DND-41 (cell line): ENCODE results near the gene MT1E.

Source experiments
- ATAC-seq: fragments of 200-7000 bp; cut with Tn5 transposase; 3 replicates; pipeline ENCODE4 v1.9.1; 2021; ENCODE audit warnings: low read depth; ENCODE audit not compliant: insufficient read depth
- DNase-seq: peaks from one replicate; pipeline ENCODE4 v3.0.0-alpha.2; 2020
- H2AFZ ChIP-seq: 2 replicates; pipeline ENCODE4 v1.6.0; 2012; ENCODE audit warnings: low read depth, low read length
- H3K27ac ChIP-seq: 2 replicates; pipeline ENCODE4 v1.5.1; 2012; ENCODE audit warnings: low read length, inconsistent platforms
- H3K27me3 ChIP-seq: fragments of 200-600 bp; sonication (generic); 2 replicates; pipeline ENCODE4 v1.6.0; 2012; ENCODE audit warnings: low read length, mild to moderate bottlenecking, inconsistent platforms; ENCODE audit not compliant: insufficient read depth, poor library complexity
- H3K36me3 ChIP-seq: 2 replicates; pipeline ENCODE4 v1.5.1; 2012; ENCODE audit warnings: low read length, inconsistent platforms; ENCODE audit not compliant: insufficient read depth
- H3K4me1 ChIP-seq: 2 replicates; pipeline ENCODE4 v1.5.1; 2012; ENCODE audit warnings: mild to moderate bottlenecking, low read length; ENCODE audit not compliant: insufficient read depth
- H3K4me2 ChIP-seq: 2 replicates; pipeline ENCODE4 v1.6.0; 2012; ENCODE audit warnings: mild to moderate bottlenecking, moderate library complexity, low read length, inconsistent platforms; ENCODE audit not compliant: insufficient read depth
- H3K4me3 ChIP-seq, 2 experiments: fragments of 200-600 bp in 1 of 2; shearing (Covaris generic) in 1 of 2; 2 replicates each; pipeline ENCODE4 v1.5.1; 2012 to 2016; ENCODE audit warnings: inconsistent platforms in 2 of 2, low read length in 2 of 2, mild to moderate bottlenecking in 2 of 2, low read depth in 1 of 2, moderate library complexity in 1 of 2
- H3K79me2 ChIP-seq: 2 replicates; pipeline ENCODE4 v1.6.0; 2012; ENCODE audit warnings: low read length, inconsistent platforms; ENCODE audit not compliant: insufficient read depth
- H3K9ac ChIP-seq: 2 replicates; pipeline ENCODE4 v1.6.0; 2012; ENCODE audit warnings: low read depth, mild to moderate bottlenecking, inconsistent platforms, low read length, moderate library complexity
- H3K9me3 ChIP-seq: 2 replicates; pipeline ENCODE4 v1.5.1; 2012; ENCODE audit warnings: low read length, moderate library complexity, mild to moderate bottlenecking, inconsistent platforms; ENCODE audit not compliant: insufficient read depth, severe bottlenecking
- H4K20me1 ChIP-seq: 2 replicates; pipeline ENCODE4 v1.6.0; 2012; ENCODE audit warnings: low read length; ENCODE audit not compliant: insufficient read depth
- EZH2 ChIP-seq: IDR thresholded peaks from 3 replicates; pipeline ENCODE4 v1.6.1; 2012; ENCODE audit warnings: borderline replicate concordance, low read depth, mild to moderate bottlenecking, moderate library complexity, low read length, inconsistent platforms; ENCODE audit not compliant: severe bottlenecking
- TF ChIP-seq, protein P1 (sequence below): IDR thresholded peaks from 2 replicates; pipeline ENCODE4 v1.5.1; 2012; ENCODE audit warnings: borderline replicate concordance, low read length, moderate library complexity, mild to moderate bottlenecking; ENCODE audit not compliant: poor library complexity, severe bottlenecking; ENCODE audit errors: extremely low read depth

MT1E gene

DNA sequence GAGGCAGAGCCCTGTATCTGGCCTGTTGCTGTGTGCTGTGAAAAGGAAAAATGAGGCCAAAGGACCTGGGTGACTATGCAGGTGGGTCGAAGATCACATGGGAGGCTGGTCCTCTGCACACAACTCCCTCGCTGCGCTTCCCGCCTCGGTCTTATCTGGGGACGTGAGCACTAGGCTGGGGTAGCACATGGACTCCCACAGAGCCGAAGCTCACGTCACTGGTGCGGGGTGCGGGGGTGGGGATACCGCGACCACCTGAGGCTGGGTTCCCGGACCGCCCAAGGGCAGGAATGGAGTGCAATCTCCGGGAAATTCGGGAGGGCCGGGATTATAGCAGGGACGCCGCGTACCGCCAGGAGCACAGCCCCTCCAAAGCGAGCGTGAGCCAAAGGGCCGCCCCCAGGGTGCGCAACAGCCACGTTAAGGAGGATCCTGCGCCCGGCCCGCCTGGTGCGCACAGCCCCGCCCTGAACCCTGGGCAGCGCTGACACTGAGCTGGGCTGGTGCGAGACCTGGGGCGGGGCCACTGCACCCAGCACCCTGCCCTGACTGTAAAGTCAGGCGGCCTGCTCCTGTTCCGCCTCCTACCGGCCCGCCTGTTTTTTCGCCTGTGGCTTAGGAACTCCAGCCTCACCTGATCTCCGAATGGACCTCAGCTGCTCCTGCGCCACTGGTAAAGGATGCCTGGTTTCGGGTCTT lies 17.6 kb downstream of the MT1E start:
- H3K27ac ChIP-seq: no peak overlapping the region
- H3K4me1 ChIP-seq: no peaks in the 10 kb centered on the region
- peak; percentile 57 for DNase-seq
- no peak overlapping the region for H3K9ac ChIP-seq
- no peaks in the 10 kb centered on the region for H4K20me1 ChIP-seq
- no peak overlapping the region for H3K4me2 ChIP-seq
- TF ChIP-seq EZH2: peak; percentile 36
- TF ChIP-seq, protein P1, sequence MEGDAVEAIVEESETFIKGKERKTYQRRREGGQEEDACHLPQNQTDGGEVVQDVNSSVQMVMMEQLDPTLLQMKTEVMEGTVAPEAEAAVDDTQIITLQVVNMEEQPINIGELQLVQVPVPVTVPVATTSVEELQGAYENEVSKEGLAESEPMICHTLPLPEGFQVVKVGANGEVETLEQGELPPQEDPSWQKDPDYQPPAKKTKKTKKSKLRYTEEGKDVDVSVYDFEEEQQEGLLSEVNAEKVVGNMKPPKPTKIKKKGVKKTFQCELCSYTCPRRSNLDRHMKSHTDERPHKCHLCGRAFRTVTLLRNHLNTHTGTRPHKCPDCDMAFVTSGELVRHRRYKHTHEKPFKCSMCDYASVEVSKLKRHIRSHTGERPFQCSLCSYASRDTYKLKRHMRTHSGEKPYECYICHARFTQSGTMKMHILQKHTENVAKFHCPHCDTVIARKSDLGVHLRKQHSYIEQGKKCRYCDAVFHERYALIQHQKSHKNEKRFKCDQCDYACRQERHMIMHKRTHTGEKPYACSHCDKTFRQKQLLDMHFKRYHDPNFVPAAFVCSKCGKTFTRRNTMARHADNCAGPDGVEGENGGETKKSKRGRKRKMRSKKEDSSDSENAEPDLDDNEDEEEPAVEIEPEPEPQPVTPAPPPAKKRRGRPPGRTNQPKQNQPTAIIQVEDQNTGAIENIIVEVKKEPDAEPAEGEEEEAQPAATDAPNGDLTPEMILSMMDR: no peak
- no peak overlapping the region for H2AFZ ChIP-seq
- H3K79me2 ChIP-seq: no peaks in the 10 kb centered on the region
- H3K9me3 ChIP-seq: no peaks in the 10 kb centered on the region
- no peaks in the 10 kb centered on the region for H3K36me3 ChIP-seq
- no peak overlapping the region for H3K4me3 ChIP-seq
- ATAC-seq: peak; percentile 97
- H3K27me3 ChIP-seq: peaks cover 49% of the 10 kb centered on the region

DNA sequence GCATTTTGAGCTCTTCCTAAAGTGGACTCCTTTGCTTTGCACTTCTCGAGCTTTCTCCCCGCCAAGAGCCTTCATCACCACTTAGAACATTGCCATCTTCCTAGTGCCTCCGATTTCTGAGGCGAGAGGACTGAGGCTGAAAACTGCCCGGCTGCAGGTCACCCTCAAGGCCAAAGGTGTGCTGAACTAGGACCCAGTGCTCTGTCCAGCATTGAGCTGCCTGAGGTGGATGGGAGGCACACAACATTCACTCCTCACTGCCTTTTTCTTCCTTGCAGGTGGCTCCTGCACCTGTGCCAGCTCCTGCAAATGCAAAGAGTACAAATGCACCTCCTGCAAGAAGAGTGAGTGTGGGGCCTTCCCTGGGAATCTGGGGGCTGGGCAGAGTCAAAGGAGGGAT lies 18.3 kb downstream of the MT1E start:
- DNase-seq (no peak), ATAC-seq (no peak)
- Histone ChIP-seq H2AFZ (no peak overlapping the region), H3K36me3 (no peaks in the 10 kb centered on the region), H3K79me2 (no peaks in the 10 kb centered on the region), H3K27ac (no peak overlapping the region), H3K9me3 (no peaks in the 10 kb centered on the region), H3K4me3 (no peak overlapping the region), H3K27me3 (peaks cover 48% of the 10 kb centered on the region), H3K9ac (no peak overlapping the region), H4K20me1 (no peaks in the 10 kb centered on the region), H3K4me1 (no peaks in the 10 kb centered on the region), H3K4me2 (no peak overlapping the region)
- no peak for TF ChIP-seq EZH2
- TF ChIP-seq, protein P1: no peak

DNA sequence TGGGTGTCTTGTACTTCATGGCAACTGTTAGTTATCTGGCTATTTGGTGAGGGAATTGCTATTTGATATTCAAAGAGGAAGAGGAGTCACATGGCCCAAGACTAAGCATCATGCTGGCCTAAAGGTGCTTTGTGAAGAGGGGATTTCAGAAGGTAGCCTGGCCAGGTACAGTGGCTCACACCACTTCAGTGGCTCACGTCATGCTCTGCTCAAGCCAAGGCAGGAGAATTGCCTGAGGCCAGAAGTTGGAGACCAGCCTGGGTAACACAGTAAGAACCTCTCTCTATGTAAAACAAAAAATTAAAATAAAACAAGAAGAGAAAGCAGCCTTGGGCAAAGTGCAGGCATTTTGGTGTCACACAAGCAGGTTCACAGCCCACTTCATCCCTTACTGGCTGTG lies 19.7 kb downstream of the MT1E start:
- H3K79me2 ChIP-seq: no peaks in the 10 kb centered on the region
- no peak overlapping the region for H3K9ac ChIP-seq
- H3K27ac ChIP-seq: no peak overlapping the region
- no peak overlapping the region for H3K4me2 ChIP-seq
- H3K4me3 ChIP-seq: no peak overlapping the region
- no peak for DNase-seq
- H4K20me1 ChIP-seq: no peaks in the 10 kb centered on the region
- H3K4me1 ChIP-seq: no peaks in the 10 kb centered on the region
- peaks cover 47% of the 10 kb centered on the region for H3K27me3 ChIP-seq
- H2AFZ ChIP-seq: no peak overlapping the region
- TF ChIP-seq EZH2: no peak
- TF ChIP-seq, protein P1: no peak
- no peaks in the 10 kb centered on the region for H3K9me3 ChIP-seq
- ATAC-seq: no peak
- no peaks in the 10 kb centered on the region for H3K36me3 ChIP-seq

DNA sequence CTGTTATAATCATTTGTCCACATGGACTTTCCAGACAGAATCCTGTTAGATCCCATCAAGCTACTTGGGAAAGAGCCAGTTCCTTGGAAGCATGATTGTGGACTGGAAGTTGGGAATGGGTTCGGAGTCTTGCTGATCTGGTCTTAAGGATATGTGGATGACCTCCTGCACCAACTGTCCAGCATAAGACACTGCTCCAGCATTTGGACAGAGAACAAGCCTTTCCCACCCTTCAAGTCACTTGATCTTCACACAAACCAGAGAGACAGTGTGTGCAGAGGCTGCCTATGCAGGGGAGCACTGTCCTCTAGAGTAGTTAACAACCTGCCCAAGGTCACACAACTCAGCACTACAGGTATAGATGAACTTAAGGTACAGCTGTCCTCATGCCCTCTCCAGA lies 20.3 kb downstream of the MT1E start:
- Histone ChIP-seq H3K9me3 (no peaks in the 10 kb centered on the region), H3K27me3 (peaks cover 46% of the 10 kb centered on the region), H3K4me1 (no peaks in the 10 kb centered on the region), H3K36me3 (no peaks in the 10 kb centered on the region), H4K20me1 (no peaks in the 10 kb centered on the region), H3K79me2 (no peaks in the 10 kb centered on the region), H3K4me3 (no peak overlapping the region), H3K27ac (no peak overlapping the region), H2AFZ (no peak overlapping the region), H3K9ac (no peak overlapping the region), H3K4me2 (no peak overlapping the region)
- TF ChIP-seq, protein P1: no peak
- no peak for TF ChIP-seq EZH2
- ATAC-seq (no peak), DNase-seq (no peak)
